HEK293 (cell line): ENCODE measurements around the gene FAM210A.

Experiments
- CTCF ChIA-PET: fragments of 350-600 bp; formaldehyde crosslinking; extraction: SDS; loops from one replicate; lab custom pipeline; 2021; ENCODE audit warnings: antibody characterized with exemption; lab: Yijun Ruan, JAX
- POLR2A ChIA-PET: fragments of 300-600 bp; formaldehyde crosslinking; extraction: SDS; loops from one replicate; lab custom pipeline; 2020; ENCODE audit warnings: antibody characterized with exemption, inconsistent platforms; lab: Yijun Ruan, JAX
- H3K27ac ChIP-seq: fragments of 200-500 bp; sonication (Bioruptor generic); 2 replicates; pipeline ENCODE4 v1.5.1; 2014; ENCODE audit warnings: low read depth, low read length, control low read depth, inconsistent platforms; ENCODE audit errors: extremely low read depth
- H3K36me3 ChIP-seq, 2 experiments: fragments of 200-500 bp in 1 of 2; sonication (Bioruptor generic) in 1 of 2; 1 replicate in 1 of 2; 2 replicates in 1 of 2; pipeline ENCODE4 v1.5.1; 2014 to 2017; ENCODE audit warnings: inconsistent platforms in 2 of 2, low read length in 2 of 2; ENCODE audit not compliant: control insufficient read depth in 2 of 2, insufficient read depth in 1 of 2
- H3K4me1 ChIP-seq: fragments of 200-500 bp; sonication (Bioruptor generic); 2 replicates; pipeline ENCODE4 v1.5.1; 2014; ENCODE audit warnings: mild to moderate bottlenecking, low read length, inconsistent platforms; ENCODE audit not compliant: control insufficient read depth, insufficient read depth
- H3K4me3 ChIP-seq: 2 replicates; pipeline ENCODE4 v1.5.1; 2011; ENCODE audit warnings: low read depth, mild to moderate bottlenecking, control low read depth, low read length, moderate library complexity
- H3K9me3 ChIP-seq: fragments of 200-500 bp; sonication (Bioruptor generic); 2 replicates; pipeline ENCODE4 v1.5.1; 2014; ENCODE audit warnings: low read depth, low read length, inconsistent platforms; ENCODE audit not compliant: control insufficient read depth, insufficient read depth
- PRDM6 ChIP-seq: fragments of 450-650 bp; formaldehyde crosslinking; IDR thresholded peaks from 2 replicates; pipeline ENCODE4 v1.5.1; 2017; ENCODE audit warnings: missing biosample characterization, missing genetic modification characterization
- ZNF362 ChIP-seq: fragments of 450-650 bp; formaldehyde crosslinking; IDR thresholded peaks from 2 replicates; pipeline ENCODE4 v1.5.1; 2016; ENCODE audit warnings: missing biosample characterization, missing genetic modification characterization
- ZNF404 ChIP-seq: fragments of 450-650 bp; formaldehyde crosslinking; IDR thresholded peaks from 2 replicates; pipeline ENCODE4 v1.5.1; 2017; ENCODE audit warnings: missing biosample characterization, missing genetic modification characterization

FAM210A gene

GRCh38 chr18:13613591-13614501 is 112.5 kb downstream of the FAM210A start:
- Histone ChIP-seq H3K27ac (no peak overlapping the region), H3K9me3 (no peaks in the 10 kb centered on the region), H3K4me1 (no peaks in the 10 kb centered on the region), H3K36me3 (no peaks in the 10 kb centered on the region), H3K4me3 (no peak overlapping the region)
- POLR2A ChIA-PET = no interaction called here
- CTCF ChIA-PET = interaction anchor here (2.0 kb wide), 1 partner anchor 56 kb away, joined by 5 read pairs; no protein-coding TSS in a partner anchor
- TF ChIP-seq PRDM6 (tag by site-specific recombination) (no peak), ZNF404 (tag by site-specific recombination) (no peak), ZNF362 (tag by site-specific recombination) (no peak)
